OCI-LY3 (cell line): ENCODE results near the gene CYP26C1.

Experiments
- CTCF ChIP-seq: fragments of 200-600, 300-600 bp; sonication (generic); IDR thresholded peaks from 2 replicates; pipeline ENCODE4 v1.5.1; 2014; ENCODE audit warnings: antibody characterized with exemption, low read length, low read depth
- EZH2phosphoT487 ChIP-seq: fragments of 200-600 bp; shearing (Covaris generic); IDR thresholded peaks from 2 replicates; pipeline ENCODE4 v1.6.1; 2018; ENCODE audit warnings: antibody characterized with exemption, mixed run types, low read depth

DNA sequence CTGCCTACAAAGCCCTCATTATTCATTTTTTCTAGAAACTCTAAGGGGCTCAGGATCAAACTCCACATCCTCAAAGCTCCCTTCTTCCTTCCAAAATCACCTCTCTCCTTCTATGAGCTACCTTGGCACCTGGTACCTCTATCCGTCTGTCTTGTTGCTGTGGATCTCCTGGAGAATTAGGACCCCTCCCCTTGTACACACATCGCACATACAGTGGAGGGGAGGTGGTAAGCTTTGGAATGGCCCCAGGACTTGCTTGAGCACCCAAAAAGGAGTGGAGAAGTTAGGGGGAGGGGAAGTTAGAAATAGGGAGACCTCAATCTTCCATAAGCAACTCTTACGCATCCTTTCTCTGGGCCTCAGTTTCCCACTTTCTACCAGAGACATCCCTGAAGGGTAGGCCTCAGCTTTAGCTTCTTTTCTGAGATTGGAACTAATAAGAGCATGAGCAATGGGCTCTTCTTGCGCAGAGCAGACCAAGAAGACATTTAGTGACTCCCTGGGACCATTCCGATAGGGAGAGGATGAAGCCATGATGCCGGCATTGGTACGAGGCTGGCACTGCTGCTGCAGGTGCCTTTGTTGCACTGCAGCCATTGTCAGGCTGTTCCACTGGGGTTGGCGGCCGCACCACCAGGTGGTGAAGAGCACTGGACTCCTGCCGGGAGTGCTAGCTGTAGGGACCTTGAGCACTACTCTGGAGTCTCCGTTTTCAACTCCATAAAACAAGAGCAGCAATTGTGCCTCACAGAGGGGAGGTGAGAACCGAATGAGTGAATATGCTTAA is 4.5 kb downstream of the CYP26C1 start:
- TF ChIP-seq CTCF = no peak
- no peak for TF ChIP-seq EZH2phosphoT487
